K562 (cell line): ENCODE results near the gene ASB4. TPM values are rescaled to one million over a fixed set of nuclear protein-coding genes. Genes with fewer than 3 reads are reported as not detected.

Experiments
- ATF1 ChIP-seq, 2 experiments: fragments of 450-650 bp in 1 of 2; IDR thresholded peaks; 2 replicates each; pipeline ENCODE4 v1.6.1; 2016; ENCODE audit warnings: missing compliant biosample characterization in 1 of 2, missing genetic modification characterization in 1 of 2
- ATF2 ChIP-seq: sonication (generic); formaldehyde crosslinking; IDR thresholded peaks from 2 replicates; pipeline ENCODE4 v1.8.1; 2022; ENCODE audit warnings: missing genetic modification reagents
- CBFA2T2 ChIP-seq: fragments of 450-650 bp; conservative IDR thresholded peaks from 2 replicates; pipeline ENCODE4 v1.6.1; 2017; ENCODE audit warnings: mild to moderate bottlenecking
- CCAR2 ChIP-seq: fragments of 200-400 bp; formaldehyde crosslinking; IDR thresholded peaks from 2 replicates; pipeline ENCODE4 v1.6.1; 2017; ENCODE audit warnings: mild to moderate bottlenecking, low read depth, low read length
- DNMT1 ChIP-seq: fragments of 450-650 bp; IDR thresholded peaks from 2 replicates; pipeline ENCODE4 v1.6.1; 2016; ENCODE audit warnings: antibody characterized with exemption, mild to moderate bottlenecking
- HNRNPLL ChIP-seq: fragments of 200-400 bp; formaldehyde crosslinking; IDR thresholded peaks from 2 replicates; pipeline ENCODE4 v1.6.1; 2017; ENCODE audit warnings: low read length, low read depth, mild to moderate bottlenecking; ENCODE audit not compliant: poor library complexity, severe bottlenecking
- MECOM ChIP-seq: fragments of 250-450 bp; sonication (Bioruptor Pico); IDR thresholded peaks from 2 replicates; pipeline ENCODE4 v1.8.0; 2022; ENCODE audit warnings: inconsistent platforms
- NONO ChIP-seq, 2 experiments: fragments of 200-400 bp in 1 of 2; fragments of 450-650 bp in 1 of 2; formaldehyde crosslinking in 1 of 2; IDR thresholded peaks; 2 replicates each; pipeline ENCODE4 v1.6.1; 2017; ENCODE audit warnings: low read depth in 2 of 2, mild to moderate bottlenecking in 2 of 2, moderate library complexity in 2 of 2, low read length in 1 of 2
- POLR2AphosphoS2 ChIP-seq: IDR thresholded peaks from 2 replicates; pipeline ENCODE4 v1.6.1; 2012; ENCODE audit warnings: low read length, improper control_type of control experiment
- RB1 ChIP-seq: fragments of 450-650 bp; IDR thresholded peaks from 2 replicates; pipeline ENCODE4 v1.6.1; 2017; ENCODE audit warnings: low read depth, mild to moderate bottlenecking
- SMARCA5 ChIP-seq: fragments of 450-650 bp; IDR thresholded peaks from 2 replicates; pipeline ENCODE4 v1.6.1; 2016
- SMC3 ChIP-seq: conservative IDR thresholded peaks from 2 replicates; pipeline ENCODE4 v1.6.1; 2011; ENCODE audit warnings: low read depth, low read length, improper control_type of control experiment; ENCODE audit not compliant: insufficient read depth
- WHSC1 ChIP-seq: IDR thresholded peaks from one replicate; pipeline ENCODE4 v1.6.1; 2012; ENCODE audit warnings: low read length, control low read depth, inconsistent platforms
- ZFPM2 ChIP-seq: fragments of 250-450 bp; sonication (Bioruptor Pico); IDR thresholded peaks from 2 replicates; pipeline ENCODE4 v1.5.1; 2022; ENCODE audit warnings: mild to moderate bottlenecking
- ZNF639 ChIP-seq, 2 experiments: fragments of 200-800 bp in 1 of 2; sonication (Bioruptor generic) in 1 of 2; sonication (generic) in 1 of 2; formaldehyde crosslinking in 1 of 2; IDR thresholded peaks in 1 of 2; conservative IDR thresholded peaks in 1 of 2; 2 replicates each; pipeline versions ENCODE4 v1.5.0 to v1.6.1; 2016 to 2020; ENCODE audit warnings: missing compliant biosample characterization in 1 of 2, missing genetic modification characterization in 1 of 2, missing genetic modification reagents in 1 of 2
- ZNF655 ChIP-seq: fragments of 250-450 bp; sonication (Bioruptor Pico); IDR thresholded peaks from 2 replicates; pipeline ENCODE4 v1.5.0; 2021
- polyA plus RNA-seq, 8 experiments: library from polyadenylated mRNA; depleted of rRNA in 4 of 8; stranded (reverse) in 5 of 8; unstranded in 3 of 8; fragments of >200 nt; fragmentation: Nextera tagmentation in 2 of 8; fragmentation: Illumina TruSeq in 1 of 8; extraction: Ambion mirVana in 2 of 8; extraction: Trizol in 1 of 8; gene quantifications; 2 replicates each; pipeline versions ENCODE4 v1.2.1 to v1.2.3, GENCODE V29; 2011 to 2014; ENCODE audit warnings: inconsistent platforms in 1 of 8, missing spikeins in 1 of 8
- total RNA-seq, 7 experiments: library from RNA; depleted of rRNA in 6 of 7; stranded (reverse); fragments of >200 nt in 6 of 7; fragmentation: Illumina TruSeq in 2 of 7; extraction: Trizol in 2 of 7; gene quantifications; 2 replicates each; pipeline versions ENCODE4 v1.2.1 to v1.2.3, GENCODE V29; 2011 to 2021; ENCODE audit warnings: low replicate concordance in 1 of 7
- TF ChIP-seq, protein P1 (sequence below): fragments of 250-450 bp; sonication (Bioruptor Pico); IDR thresholded peaks from 2 replicates; pipeline ENCODE4 v1.4.0; 2020; ENCODE audit warnings: borderline replicate concordance
- TF ChIP-seq, protein P2 (sequence below): fragments of 450-650 bp; IDR thresholded peaks from 2 replicates; pipeline ENCODE4 v1.6.1; 2016; ENCODE audit warnings: mild to moderate bottlenecking
- TF ChIP-seq, protein P3 (sequence below): sonication (generic); formaldehyde crosslinking; IDR thresholded peaks from 2 replicates; pipeline ENCODE4 v1.8.0; 2022; ENCODE audit warnings: mild to moderate bottlenecking, missing genetic modification reagents

ASB4 gene
- total and polyA plus RNA-seq, 9 of the 15 experiments (the other 6 are each of a cell fraction or from before 2014, with no cell fraction given): 0.03 to 0.07 TPM; not detected in 7

- TF ChIP-seq RB1 (no peak), NONO (IDR thresholded peaks at IDR 0.05; ENCODE audit: low read depth in 2 of 2, low read length in 1 of 2) (no peak), CBFA2T2 (peak; percentile 88), HNRNPLL (no peak), WHSC1 (no peak), CCAR2 (no peak), DNMT1 (no peak), ZNF639 (CRISPR knock-in tag; conservative IDR thresholded peaks at IDR 0.05 in 1 of 2, IDR thresholded peaks at IDR 0.05 in 1 of 2) (peak in 1 of 2 experiments; percentile 44; a peak in 1 of 4 replicates), ATF2 (CRISPR knock-in tag) (no peak), ZFPM2 (CRISPR knock-in tag) (no peak), POLR2AphosphoS2 (no peak), ATF1 (CRISPR knock-in tag; IDR thresholded peaks at IDR 0.05) (no peak), ATF1 (tag; IDR thresholded peaks at IDR 0.05) (peak; percentile 52), SMC3 (no peak), ZNF655 (no peak), SMARCA5 (no peak), MECOM (no peak)
- TF ChIP-seq, protein P1, sequence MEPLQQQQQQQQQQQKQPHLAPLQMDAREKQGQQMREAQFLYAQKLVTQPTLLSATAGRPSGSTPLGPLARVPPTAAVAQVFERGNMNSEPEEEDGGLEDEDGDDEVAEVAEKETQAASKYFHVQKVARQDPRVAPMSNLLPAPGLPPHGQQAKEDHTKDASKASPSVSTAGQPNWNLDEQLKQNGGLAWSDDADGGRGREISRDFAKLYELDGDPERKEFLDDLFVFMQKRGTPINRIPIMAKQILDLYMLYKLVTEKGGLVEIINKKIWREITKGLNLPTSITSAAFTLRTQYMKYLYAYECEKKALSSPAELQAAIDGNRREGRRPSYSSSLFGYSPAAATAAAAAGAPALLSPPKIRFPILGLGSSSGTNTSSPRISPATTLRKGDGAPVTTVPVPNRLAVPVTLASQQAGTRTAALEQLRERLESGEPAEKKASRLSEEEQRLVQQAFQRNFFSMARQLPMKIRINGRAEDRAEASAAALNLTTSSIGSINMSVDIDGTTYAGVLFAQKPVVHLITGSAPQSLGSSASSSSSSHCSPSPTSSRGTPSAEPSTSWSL (CRISPR knock-in tag): no peak
- TF ChIP-seq, protein P2, sequence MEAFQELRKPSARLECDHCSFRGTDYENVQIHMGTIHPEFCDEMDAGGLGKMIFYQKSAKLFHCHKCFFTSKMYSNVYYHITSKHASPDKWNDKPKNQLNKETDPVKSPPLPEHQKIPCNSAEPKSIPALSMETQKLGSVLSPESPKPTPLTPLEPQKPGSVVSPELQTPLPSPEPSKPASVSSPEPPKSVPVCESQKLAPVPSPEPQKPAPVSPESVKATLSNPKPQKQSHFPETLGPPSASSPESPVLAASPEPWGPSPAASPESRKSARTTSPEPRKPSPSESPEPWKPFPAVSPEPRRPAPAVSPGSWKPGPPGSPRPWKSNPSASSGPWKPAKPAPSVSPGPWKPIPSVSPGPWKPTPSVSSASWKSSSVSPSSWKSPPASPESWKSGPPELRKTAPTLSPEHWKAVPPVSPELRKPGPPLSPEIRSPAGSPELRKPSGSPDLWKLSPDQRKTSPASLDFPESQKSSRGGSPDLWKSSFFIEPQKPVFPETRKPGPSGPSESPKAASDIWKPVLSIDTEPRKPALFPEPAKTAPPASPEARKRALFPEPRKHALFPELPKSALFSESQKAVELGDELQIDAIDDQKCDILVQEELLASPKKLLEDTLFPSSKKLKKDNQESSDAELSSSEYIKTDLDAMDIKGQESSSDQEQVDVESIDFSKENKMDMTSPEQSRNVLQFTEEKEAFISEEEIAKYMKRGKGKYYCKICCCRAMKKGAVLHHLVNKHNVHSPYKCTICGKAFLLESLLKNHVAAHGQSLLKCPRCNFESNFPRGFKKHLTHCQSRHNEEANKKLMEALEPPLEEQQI: no peak
- TF ChIP-seq, protein P3, sequence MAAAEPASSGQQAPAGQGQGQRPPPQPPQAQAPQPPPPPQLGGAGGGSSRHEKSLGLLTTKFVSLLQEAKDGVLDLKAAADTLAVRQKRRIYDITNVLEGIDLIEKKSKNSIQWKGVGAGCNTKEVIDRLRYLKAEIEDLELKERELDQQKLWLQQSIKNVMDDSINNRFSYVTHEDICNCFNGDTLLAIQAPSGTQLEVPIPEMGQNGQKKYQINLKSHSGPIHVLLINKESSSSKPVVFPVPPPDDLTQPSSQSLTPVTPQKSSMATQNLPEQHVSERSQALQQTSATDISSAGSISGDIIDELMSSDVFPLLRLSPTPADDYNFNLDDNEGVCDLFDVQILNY (CRISPR knock-in tag): no peak
Measured at GRCh38 chr7:95549818-95550529, 64.2 kb downstream of the ASB4 start (continued).
